C4-2B (cell line): ENCODE results near the gene CHMP4A.

ENCODE experiments used
- H3K27ac ChIP-seq: fragments of 450-650 bp; 2 replicates; pipeline ENCODE4 v1.5.1; 2017
- CTCF ChIP-seq: fragments of 450-650 bp; conservative IDR thresholded peaks from 2 replicates; pipeline ENCODE4 v1.5.1; 2017; ENCODE audit warnings: mild to moderate bottlenecking
- ZFX ChIP-seq: fragments of 450-650 bp; IDR thresholded peaks from 2 replicates; pipeline ENCODE4 v1.6.1; 2017

The CHMP4A gene

GRCh38 chr14:24216345-24216699, 3.0 kb upstream of the CHMP4A start:
- peak overlapping the region; percentile 71 for H3K27ac ChIP-seq
- TF ChIP-seq CTCF, result no peak
- no peak for TF ChIP-seq ZFX

- H3K27ac ChIP-seq, result peak within 1 kb of the TSS; percentile 71
- TF ChIP-seq CTCF, result peak; percentile 79
- TF ChIP-seq ZFX, result no peak
Measured at GRCh38 chr14:24215495-24216344, 2.4 kb upstream of the CHMP4A start, which contains the start of gene MDP1. TSS of gene MDP1 (minus strand) at chr14:24216066. CDS start at chr14:24215955, 111 bp downstream.

GRCh38 chr14:24213866-24214662, 776 bp upstream of the CHMP4A start:
- H3K27ac ChIP-seq, result no peak overlapping the region
- TF ChIP-seq CTCF, result no peak
- no peak for TF ChIP-seq ZFX

- no peak overlapping the region for H3K27ac ChIP-seq
- no peak for TF ChIP-seq CTCF
Measured at GRCh38 chr14:24211311-24211710, 2.0 kb downstream of the CHMP4A start.

GRCh38 chr14:24207625-24208024, 5.7 kb downstream of the CHMP4A start:
- no peak overlapping the region for H3K27ac ChIP-seq
- TF ChIP-seq CTCF (no peak), ZFX (no peak)

- H3K27ac ChIP-seq, result no peak overlapping the region
- TF ChIP-seq CTCF (no peak), ZFX (no peak)
Measured at GRCh38 chr14:24207104-24207551, 6.2 kb downstream of the CHMP4A start.
